HTR-8/SVneo (cell line): ENCODE measurements around the gene TBL3.

ENCODE experiments used
- DNase-seq: peaks from one replicate; pipeline ENCODE4 v3.0.0; 2011; ENCODE audit warnings: low spot score, mixed read lengths; ENCODE audit not compliant: insufficient read length
- FAIRE-seq: peaks from 2 replicates; lab custom pipeline; 2011; peaks lifted over from hg19 to GRCh38; lab: Jason Lieb, UNC

TBL3 gene

GRCh38 chr16:1998360-1998835 is 26.5 kb downstream of the TBL3 start:
- no peak for DNase-seq
- no peak for FAIRE-seq

GRCh38 chr16:1998852-1999801 is 27.3 kb downstream of the TBL3 start:
- FAIRE-seq (no peak), DNase-seq (no peak)

- DNase-seq (no peak), FAIRE-seq (no peak)
Measured at GRCh38 chr16:1999866-2000514, 28.1 kb downstream of the TBL3 start.

GRCh38 chr16:2001035-2001434 is 29.2 kb downstream of the TBL3 start:
- no peak for DNase-seq
- FAIRE-seq, result no peak

- no peak for FAIRE-seq
- DNase-seq, result no peak
Measured at GRCh38 chr16:2001456-2002355, 29.9 kb downstream of the TBL3 start.

- FAIRE-seq (no peak), DNase-seq (no peak)
Measured at GRCh38 chr16:2002406-2003230, 30.8 kb downstream of the TBL3 start.

- no peak for FAIRE-seq
- no peak for DNase-seq
Measured at GRCh38 chr16:2003231-2003826, 31.5 kb downstream of the TBL3 start.

GRCh38 chr16:2003827-2004641 is 32.2 kb downstream of the TBL3 start:
- peak; percentile 77 for DNase-seq
- peak; percentile 52 for FAIRE-seq

- FAIRE-seq (no peak), DNase-seq (no peak)
Measured at GRCh38 chr16:2004795-2005517, 33.1 kb downstream of the TBL3 start.

- FAIRE-seq, result no peak
- DNase-seq, result no peak
Measured at GRCh38 chr16:2005646-2006045, 33.8 kb downstream of the TBL3 start.

- FAIRE-seq, result no peak
- DNase-seq, result no peak
Measured at GRCh38 chr16:2006317-2006716, 34.5 kb downstream of the TBL3 start.

- DNase-seq (no peak), FAIRE-seq (no peak)
Measured at GRCh38 chr16:2007081-2007836, 35.4 kb downstream of the TBL3 start.

GRCh38 chr16:2008009-2008526 is 36.2 kb downstream of the TBL3 start:
- DNase-seq (no peak), FAIRE-seq (no peak)

- DNase-seq, result no peak
- peak; percentile 4 for FAIRE-seq
Measured at GRCh38 chr16:2008631-2009163, 36.8 kb downstream of the TBL3 start.

GRCh38 chr16:2009164-2009711 is 37.4 kb downstream of the TBL3 start:
- FAIRE-seq, result no peak

More at GRCh38 chr16:2009164-2009711, 37.4 kb downstream of the TBL3 start:
- no peak for DNase-seq
